Prostate gland (tissue), 2 donors: ENCODE results near the gene NHLH1. TPM values are rescaled to one million over a fixed set of nuclear protein-coding genes. Genes with fewer than 3 reads are reported as not detected.

Experiments
- DNase-seq: peaks from one replicate; pipeline ENCODE4 v3.0.0-alpha.2; 2019; ENCODE audit warnings: low spot score
- H3K27ac ChIP-seq, 2 donors: fragments of 200-600 bp; sonication (generic); 2 replicates each; pipeline ENCODE4 v1.5.1; 2017 to 2019
- H3K27me3 ChIP-seq: fragments of 200-600 bp; sonication (generic); replicated peaks from 2 replicates; pipeline ENCODE4 v1.5.1; 2019; ENCODE audit not compliant: insufficient read depth
- H3K36me3 ChIP-seq, 2 donors: fragments of 200-600 bp; sonication (generic); 1 replicate in 1 of 2; 2 replicates in 1 of 2; pipeline versions ENCODE4 v1.5.1 to v1.8.1; 2017 to 2019
- H3K4me1 ChIP-seq: fragments of 200-600 bp; sonication (generic); replicated peaks from 2 replicates; pipeline ENCODE4 v1.5.1; 2019
- H3K4me3 ChIP-seq, 2 donors: fragments of 200-600 bp; sonication (generic); 2 replicates each; pipeline ENCODE4 v1.5.1; 2017 to 2019
- H3K9me3 ChIP-seq: fragments of 200-600 bp; sonication (generic); 2 replicates; pipeline ENCODE4 v1.5.1; 2017
- POLR2A ChIP-seq: fragments of 450-650 bp; IDR thresholded peaks from one replicate; pipeline ENCODE4 v1.6.1; 2016; ENCODE audit warnings: antibody characterized with exemption, mild to moderate bottlenecking
- POLR2AphosphoS5 ChIP-seq: sonication (generic); formaldehyde crosslinking; IDR thresholded peaks from one replicate; pipeline ENCODE4 v1.6.1; 2017; ENCODE audit warnings: antibody characterized with exemption
- WGBS: methylation state at CpG from one replicate; pipeline ENCODE4 v1.1.5; 2018; 5-methylcytosine and 5-hydroxymethylcytosine counted together
- intact Hi-C: fragments of 100-400 bp; cut with DNase I; formaldehyde crosslinking; loops from one replicate; pipeline ENCODE4 v1.14.2; 2022
- total RNA-seq, 2 donors: library from RNA; depleted of rRNA; stranded (reverse); fragments of >200 nt; gene quantifications; one replicate each; pipeline ENCODE4 v1.1.0, GENCODE V29; 2016
- TF ChIP-seq, protein P1 (sequence below), 4 experiments: fragments of 200-600 bp in 2 of 4; fragments of 450-650 bp in 2 of 4; sonication (generic) in 2 of 4; IDR thresholded peaks; 1 replicate in 3 of 4; 2 replicates in 1 of 4; pipeline ENCODE4 v1.5.1; 2016 to 2019; ENCODE audit warnings: antibody characterized with exemption in 4 of 4, mild to moderate bottlenecking in 2 of 4, moderate library complexity in 2 of 4

The NHLH1 gene
- total RNA-seq, 2 donors from 2014 or later: not detected

- Histone ChIP-seq H3K4me1 (no peaks in the 10 kb centered on the region), H3K27ac (no peak overlapping the region), H3K9me3 (no peaks in the 10 kb centered on the region), H3K36me3 (peaks cover 15 to 25% of the 10 kb centered on the region in 2 donors), H3K4me3 (no peak overlapping the region), H3K27me3 (no peaks in the 10 kb centered on the region)
- TF ChIP-seq POLR2A: no peak
- no peak for TF ChIP-seq POLR2AphosphoS5
- TF ChIP-seq, protein P1, sequence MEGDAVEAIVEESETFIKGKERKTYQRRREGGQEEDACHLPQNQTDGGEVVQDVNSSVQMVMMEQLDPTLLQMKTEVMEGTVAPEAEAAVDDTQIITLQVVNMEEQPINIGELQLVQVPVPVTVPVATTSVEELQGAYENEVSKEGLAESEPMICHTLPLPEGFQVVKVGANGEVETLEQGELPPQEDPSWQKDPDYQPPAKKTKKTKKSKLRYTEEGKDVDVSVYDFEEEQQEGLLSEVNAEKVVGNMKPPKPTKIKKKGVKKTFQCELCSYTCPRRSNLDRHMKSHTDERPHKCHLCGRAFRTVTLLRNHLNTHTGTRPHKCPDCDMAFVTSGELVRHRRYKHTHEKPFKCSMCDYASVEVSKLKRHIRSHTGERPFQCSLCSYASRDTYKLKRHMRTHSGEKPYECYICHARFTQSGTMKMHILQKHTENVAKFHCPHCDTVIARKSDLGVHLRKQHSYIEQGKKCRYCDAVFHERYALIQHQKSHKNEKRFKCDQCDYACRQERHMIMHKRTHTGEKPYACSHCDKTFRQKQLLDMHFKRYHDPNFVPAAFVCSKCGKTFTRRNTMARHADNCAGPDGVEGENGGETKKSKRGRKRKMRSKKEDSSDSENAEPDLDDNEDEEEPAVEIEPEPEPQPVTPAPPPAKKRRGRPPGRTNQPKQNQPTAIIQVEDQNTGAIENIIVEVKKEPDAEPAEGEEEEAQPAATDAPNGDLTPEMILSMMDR (IDR thresholded peaks at IDR 0.05): no peak
- DNase-seq: no peak
- 81% methylated on average over 7 of the region's 7 CpGs for WGBS
- intact Hi-C loops: no loop called here
Measured at GRCh38 chr1:160357286-160358002, 9.4 kb upstream of the NHLH1 start.

DNA sequence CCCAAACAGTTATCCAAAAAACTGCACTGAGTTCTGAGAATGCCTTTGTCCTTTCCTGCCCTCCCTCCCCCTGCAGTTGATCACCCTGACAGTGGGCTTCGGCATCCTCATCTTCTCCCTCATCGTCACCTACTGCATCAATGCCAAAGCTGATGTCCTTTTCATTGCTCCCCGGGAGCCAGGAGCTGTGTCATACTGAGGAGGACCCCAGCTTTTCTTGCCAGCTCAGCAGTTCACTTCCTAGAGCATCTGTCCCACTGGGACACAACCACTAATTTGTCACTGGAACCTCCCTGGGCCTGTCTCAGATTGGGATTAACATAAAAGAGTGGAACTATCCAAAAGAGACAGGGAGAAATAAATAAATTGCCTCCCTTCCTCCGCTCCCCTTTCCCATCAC, 8.8 kb upstream of the NHLH1 start:
- intact Hi-C loops: no loop called here

DNA sequence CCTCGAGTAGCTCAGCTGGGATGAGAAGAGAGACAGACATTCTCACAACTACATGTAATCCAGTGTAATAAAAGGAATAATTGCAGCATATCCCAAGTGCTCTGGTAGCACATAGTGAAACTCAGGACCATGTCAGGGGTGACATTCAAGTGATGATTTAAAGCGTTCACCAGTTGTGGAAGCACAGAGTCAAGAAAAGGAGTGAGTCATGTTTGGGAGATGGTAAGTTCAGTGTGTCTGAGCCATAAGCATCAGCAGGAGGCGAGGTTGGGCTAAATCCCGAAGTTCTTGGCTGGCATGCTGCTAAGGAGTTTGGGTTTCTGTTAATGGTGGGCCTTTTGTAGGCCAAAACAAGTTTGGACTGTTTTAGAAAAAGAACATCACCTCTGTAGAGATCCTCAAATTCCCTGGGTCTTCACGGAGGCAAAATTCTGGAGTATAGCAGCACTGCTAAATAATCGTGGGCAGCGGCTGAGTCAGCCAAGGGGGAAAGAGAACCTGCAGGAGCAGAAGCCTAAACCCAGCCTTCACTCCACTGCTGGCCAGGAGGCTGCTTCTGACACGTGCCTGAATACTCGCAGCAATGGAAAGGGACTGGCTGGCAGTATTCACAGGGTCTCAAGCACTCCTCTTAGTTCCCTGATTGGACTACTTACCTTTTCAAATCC, 7.2 kb upstream of the NHLH1 start:
- Histone ChIP-seq H3K9me3 (no peaks in the 10 kb centered on the region), H3K27me3 (no peaks in the 10 kb centered on the region), H3K4me1 (no peaks in the 10 kb centered on the region), H3K36me3 (peaks cover 4 to 8% of the 10 kb centered on the region in 2 donors), H3K27ac (no peak overlapping the region), H3K4me3 (no peak overlapping the region)
- no peak for DNase-seq
- TF ChIP-seq POLR2A (no peak), POLR2AphosphoS5 (no peak)
- TF ChIP-seq, protein P1 (IDR thresholded peaks at IDR 0.05): no peak
- intact Hi-C loops: no loop called here
- 80% methylated on average over 9 of the region's 9 CpGs for WGBS

More for the DNA sequence above, 8.8 kb upstream of the NHLH1 start:
- Histone ChIP-seq H3K4me3 (no peak overlapping the region), H3K27me3 (no peaks in the 10 kb centered on the region), H3K9me3 (no peaks in the 10 kb centered on the region), H3K27ac (no peak overlapping the region), H3K36me3 (peaks cover 10 to 24% of the 10 kb centered on the region in 2 donors), H3K4me1 (no peaks in the 10 kb centered on the region)
- DNase-seq: no peak
- WGBS: 91% methylated on average over 4 of the region's 4 CpGs
- TF ChIP-seq POLR2A: no peak
- TF ChIP-seq, protein P1 (IDR thresholded peaks at IDR 0.05): no peak
- no peak for TF ChIP-seq POLR2AphosphoS5

GRCh38 chr1:160360227-160360695, 6.6 kb upstream of the NHLH1 start:
- no peak overlapping the region for H3K4me3 ChIP-seq
- intact Hi-C loops: no loop called here
- H3K27me3 ChIP-seq: no peaks in the 10 kb centered on the region
- H3K4me1 ChIP-seq: no peaks in the 10 kb centered on the region
- H3K27ac ChIP-seq: no peak overlapping the region
- WGBS: 82% methylated on average over 8 of the region's 8 CpGs
- DNase-seq: no peak
- TF ChIP-seq POLR2A (no peak), POLR2AphosphoS5 (no peak)
- TF ChIP-seq, protein P1 (IDR thresholded peaks at IDR 0.05): no peak
- H3K9me3 ChIP-seq: no peaks in the 10 kb centered on the region
- H3K36me3 ChIP-seq: peaks cover 4 to 7% of the 10 kb centered on the region in 2 donors
